H9 (cell line): Measurements from ENCODE around the gene VCPKMT. TPM values are rescaled to one million over a fixed set of nuclear protein-coding genes. Genes with fewer than 3 reads are reported as not detected.
A peak's percentile ranks its signal among the peaks of the same experiment; 100 is the strongest.

Source experiments
- DNase-seq: peaks from one replicate; pipeline ENCODE4 v3.0.0-alpha.2; 2017
- H2AFZ ChIP-seq: one replicate; pipeline ENCODE4 v1.6.1; 2013; ENCODE audit warnings: mild to moderate bottlenecking, low read length, control low read depth, moderate library complexity
- H2AK5ac ChIP-seq: 2 replicates; pipeline ENCODE4 v1.6.1; 2013; ENCODE audit warnings: low read length, control low read depth, mixed read lengths; ENCODE audit not compliant: insufficient read length
- H2BK120ac ChIP-seq: one replicate; pipeline ENCODE4 v1.6.1; 2013; ENCODE audit warnings: low read depth, mild to moderate bottlenecking, low read length, control low read depth, inconsistent platforms; ENCODE audit not compliant: poor library complexity, severe bottlenecking
- H2BK12ac ChIP-seq: 2 replicates; pipeline ENCODE4 v1.6.1; 2013; ENCODE audit warnings: low read length, control low read depth, mixed read lengths, low read depth; ENCODE audit not compliant: insufficient read length
- H2BK15ac ChIP-seq: 2 replicates; pipeline ENCODE4 v1.6.1; 2013; ENCODE audit warnings: low read depth, low read length, control low read depth
- H2BK20ac ChIP-seq: one replicate; pipeline ENCODE4 v1.6.1; 2013; ENCODE audit warnings: low read depth, mild to moderate bottlenecking, low read length, control low read depth, inconsistent platforms; ENCODE audit not compliant: poor library complexity, severe bottlenecking
- H2BK5ac ChIP-seq: 2 replicates; pipeline ENCODE4 v1.6.1; 2013; ENCODE audit warnings: low read length, control low read depth, mixed read lengths; ENCODE audit not compliant: insufficient read length
- H3K14ac ChIP-seq: 2 replicates; pipeline ENCODE4 v1.6.1; 2013; ENCODE audit warnings: low read length, control low read depth; ENCODE audit not compliant: insufficient read depth
- H3K18ac ChIP-seq: 2 replicates; pipeline ENCODE4 v1.6.1; 2013; ENCODE audit warnings: low read depth, mild to moderate bottlenecking, mixed read lengths, low read length, control low read depth; ENCODE audit not compliant: insufficient read length
- H3K23ac ChIP-seq: 2 replicates; pipeline ENCODE4 v1.6.1; 2013; ENCODE audit warnings: low read length, control low read depth, mixed read lengths, low read depth; ENCODE audit not compliant: insufficient read length
- H3K23me2 ChIP-seq: 2 replicates; pipeline ENCODE4 v1.6.1; 2013; ENCODE audit warnings: low read depth, mild to moderate bottlenecking, mixed read lengths, low read length, control low read depth; ENCODE audit not compliant: insufficient read length, poor library complexity, severe bottlenecking
- H3K27ac ChIP-seq: 2 replicates; pipeline ENCODE4 v1.5.1; 2013; ENCODE audit warnings: low read length, control low read depth, mixed read lengths, low read depth; ENCODE audit not compliant: insufficient read length
- H3K27me3 ChIP-seq: 2 replicates; pipeline ENCODE4 v1.6.1; 2013; ENCODE audit warnings: low read length, control low read depth, inconsistent platforms; ENCODE audit not compliant: insufficient read depth
- H3K4ac ChIP-seq: 2 replicates; pipeline ENCODE4 v1.6.1; 2013; ENCODE audit warnings: low read depth, mild to moderate bottlenecking, control low read depth, inconsistent platforms, low read length, moderate library complexity
- H3K4me1 ChIP-seq: 2 replicates; pipeline ENCODE4 v1.6.1; 2013; ENCODE audit warnings: low read length, control low read depth, inconsistent platforms; ENCODE audit not compliant: insufficient read depth
- H3K4me2 ChIP-seq: 2 replicates; pipeline ENCODE4 v1.6.1; 2013; ENCODE audit warnings: low read length, control low read depth, mixed read lengths; ENCODE audit not compliant: insufficient read length, insufficient read depth
- H3K56ac ChIP-seq: 2 replicates; pipeline ENCODE4 v1.6.1; 2013; ENCODE audit warnings: low read depth, mild to moderate bottlenecking, mixed read lengths, low read length, control low read depth; ENCODE audit not compliant: insufficient read length
- H3K79me1 ChIP-seq: 2 replicates; pipeline ENCODE4 v1.6.1; 2013; ENCODE audit warnings: low read depth, mild to moderate bottlenecking, moderate library complexity, low read length, control low read depth, inconsistent platforms; ENCODE audit not compliant: insufficient read depth, poor library complexity, severe bottlenecking
- H3K79me2 ChIP-seq: 2 replicates; pipeline ENCODE4 v1.6.1; 2013; ENCODE audit warnings: low read length, control low read depth, inconsistent platforms; ENCODE audit not compliant: insufficient read depth
- H3K9ac ChIP-seq: 2 replicates; pipeline ENCODE4 v1.6.1; 2013; ENCODE audit warnings: low read length, control low read depth, mixed read lengths; ENCODE audit not compliant: insufficient read length; ENCODE audit errors: extremely low read depth
- H3K9me3 ChIP-seq: one replicate; pipeline ENCODE4 v1.6.1; 2013; ENCODE audit warnings: low read depth, low read length, inconsistent platforms; ENCODE audit not compliant: control insufficient read depth
- H3T11ph ChIP-seq: one replicate; pipeline ENCODE4 v1.6.1; 2013; ENCODE audit warnings: mild to moderate bottlenecking, low read length, control low read depth, inconsistent platforms
- H4K20me1 ChIP-seq: one replicate; pipeline ENCODE4 v1.6.1; 2013; ENCODE audit not compliant: control insufficient read depth, insufficient read length, insufficient read depth
- H4K5ac ChIP-seq: 2 replicates; pipeline ENCODE4 v1.6.1; 2013; ENCODE audit warnings: low read depth, mild to moderate bottlenecking, mixed read lengths, low read length, control low read depth; ENCODE audit not compliant: insufficient read length
- H4K8ac ChIP-seq: replicated peaks from 2 replicates; pipeline ENCODE4 v1.6.1; 2013; ENCODE audit warnings: low read length, control low read depth, mixed read lengths, low read depth; ENCODE audit not compliant: insufficient read length
- H4K91ac ChIP-seq: 2 replicates; pipeline ENCODE4 v1.6.1; 2013; ENCODE audit warnings: low read depth, mild to moderate bottlenecking, moderate library complexity, mixed read lengths, low read length, control low read depth; ENCODE audit not compliant: insufficient read length
- H3K27ac Mint-ChIP-seq, 3 experiments: 2 replicates in 2 of 3; 3 replicates in 1 of 3; pipeline ENCODE4 v1.8.0; 2020 to 2021; ENCODE audit warnings: mixed read lengths in 3 of 3, mild to moderate bottlenecking in 1 of 3, moderate library complexity in 1 of 3
- H3K27me3 Mint-ChIP-seq: 2 replicates; pipeline ENCODE4 v1.8.0; 2021; ENCODE audit warnings: low read depth, mild to moderate bottlenecking, moderate library complexity, mixed read lengths
- H3K36me3 Mint-ChIP-seq, 3 experiments: 2 replicates in 2 of 3; 3 replicates in 1 of 3; pipeline ENCODE4 v1.8.0; 2020 to 2021; ENCODE audit warnings: low read depth in 3 of 3, mixed read lengths in 3 of 3; ENCODE audit not compliant: insufficient read depth in 1 of 3
- H3K4me1 Mint-ChIP-seq, 2 experiments: 2 replicates each; pipeline ENCODE4 v1.8.0; 2020; ENCODE audit warnings: mixed read lengths in 2 of 2
- H3K4me3 Mint-ChIP-seq, 2 experiments: 2 replicates in 1 of 2; 3 replicates in 1 of 2; pipeline ENCODE4 v1.8.0; 2020 to 2021; ENCODE audit warnings: mild to moderate bottlenecking in 2 of 2, mixed read lengths in 2 of 2, moderate library complexity in 1 of 2
- H3K9me3 Mint-ChIP-seq, 2 experiments: 2 replicates in 1 of 2; 3 replicates in 1 of 2; pipeline ENCODE4 v1.8.0; 2020; ENCODE audit warnings: mild to moderate bottlenecking in 2 of 2, mixed read lengths in 2 of 2, moderate library complexity in 1 of 2
- WGBS: extraction: QIAGEN DNeasy Blood & Tissue Kit; methylation state at CpG from one replicate; pipeline ENCODE4 v1.1.7; 2013; ENCODE audit warnings: missing lambda C conversion rate, low lambda C conversion rate, mixed read lengths; ENCODE audit not compliant: insufficient read length; ENCODE audit errors: extremely low coverage; 5-methylcytosine and 5-hydroxymethylcytosine counted together
- total RNA-seq: library from RNA; stranded (reverse); gene quantifications from 2 replicates; pipeline ENCODE4 v1.2.1, GENCODE V29; 2021
- TF ChIP-seq, protein P1 (sequence below): fragments of 200-600 bp; sonication (generic); conservative IDR thresholded peaks from 3 replicates; pipeline ENCODE4 v1.8.0; 2021; ENCODE audit warnings: antibody characterized with exemption, mild to moderate bottlenecking

The VCPKMT gene
- total RNA-seq, 1 experiment from 2014 or later = 13.7 TPM

DNA sequence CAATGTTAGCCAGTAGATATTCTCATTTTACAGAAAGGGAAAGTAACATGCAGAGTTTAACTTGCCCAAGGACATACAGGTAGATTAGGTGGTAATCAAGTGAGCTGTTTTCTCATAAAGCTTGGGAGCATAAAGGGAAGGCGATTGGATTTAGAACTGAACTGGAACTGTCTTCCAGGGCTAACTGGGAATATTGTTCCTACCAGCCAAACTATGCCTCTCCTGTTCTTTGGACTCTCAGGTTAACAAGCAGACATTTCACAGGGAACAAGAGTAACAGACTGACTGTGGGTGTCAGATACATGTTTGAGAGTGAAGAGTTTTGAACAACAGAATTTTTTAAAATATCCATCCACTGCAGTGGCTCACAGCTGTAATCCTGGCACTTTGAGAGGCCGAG lies 15.6 kb downstream of the VCPKMT start:
- no peaks in the 10 kb centered on the region for H3K23me2 ChIP-seq
- no peak overlapping the region for H2BK20ac ChIP-seq
- H4K8ac ChIP-seq = no peak overlapping the region
- no peak overlapping the region for H3K27ac ChIP-seq
- no peaks in the 10 kb centered on the region for H3K27me3 Mint-ChIP-seq
- H4K20me1 ChIP-seq = no peaks in the 10 kb centered on the region
- H3K4me1 ChIP-seq = no peaks in the 10 kb centered on the region
- no peaks in the 10 kb centered on the region for H3K9me3 Mint-ChIP-seq
- no peak overlapping the region for H3K4ac ChIP-seq
- TF ChIP-seq, protein P1, sequence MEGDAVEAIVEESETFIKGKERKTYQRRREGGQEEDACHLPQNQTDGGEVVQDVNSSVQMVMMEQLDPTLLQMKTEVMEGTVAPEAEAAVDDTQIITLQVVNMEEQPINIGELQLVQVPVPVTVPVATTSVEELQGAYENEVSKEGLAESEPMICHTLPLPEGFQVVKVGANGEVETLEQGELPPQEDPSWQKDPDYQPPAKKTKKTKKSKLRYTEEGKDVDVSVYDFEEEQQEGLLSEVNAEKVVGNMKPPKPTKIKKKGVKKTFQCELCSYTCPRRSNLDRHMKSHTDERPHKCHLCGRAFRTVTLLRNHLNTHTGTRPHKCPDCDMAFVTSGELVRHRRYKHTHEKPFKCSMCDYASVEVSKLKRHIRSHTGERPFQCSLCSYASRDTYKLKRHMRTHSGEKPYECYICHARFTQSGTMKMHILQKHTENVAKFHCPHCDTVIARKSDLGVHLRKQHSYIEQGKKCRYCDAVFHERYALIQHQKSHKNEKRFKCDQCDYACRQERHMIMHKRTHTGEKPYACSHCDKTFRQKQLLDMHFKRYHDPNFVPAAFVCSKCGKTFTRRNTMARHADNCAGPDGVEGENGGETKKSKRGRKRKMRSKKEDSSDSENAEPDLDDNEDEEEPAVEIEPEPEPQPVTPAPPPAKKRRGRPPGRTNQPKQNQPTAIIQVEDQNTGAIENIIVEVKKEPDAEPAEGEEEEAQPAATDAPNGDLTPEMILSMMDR = no peak
- H2AFZ ChIP-seq = no peak overlapping the region
- H3K9ac ChIP-seq = no peak overlapping the region
- H3K79me2 ChIP-seq = no peaks in the 10 kb centered on the region
- H3K4me3 Mint-ChIP-seq = no peak overlapping the region
- no peak overlapping the region for H2BK12ac ChIP-seq
- H3K56ac ChIP-seq = no peak overlapping the region
- no peak for DNase-seq
- H3K18ac ChIP-seq = no peak overlapping the region
- H2BK120ac ChIP-seq = no peak overlapping the region
- no peaks in the 10 kb centered on the region for H3K9me3 ChIP-seq
- H3K79me1 ChIP-seq = no peaks in the 10 kb centered on the region
- H3T11ph ChIP-seq = no peak overlapping the region
- H3K27ac Mint-ChIP-seq = peak overlapping the region in 1 of 3 experiments; percentile 16; a peak in 1 of 7 replicates
- no CpG with 5 or more reads among the region's 2 CpGs for WGBS
- no peak overlapping the region for H3K23ac ChIP-seq
- no peak overlapping the region for H2BK15ac ChIP-seq
- no peak overlapping the region for H3K4me2 ChIP-seq
- H3K36me3 Mint-ChIP-seq = no peaks in the 10 kb centered on the region
- no peak overlapping the region for H2AK5ac ChIP-seq
- H4K5ac ChIP-seq = no peak overlapping the region
- H3K27me3 ChIP-seq = no peaks in the 10 kb centered on the region
- no peak overlapping the region for H4K91ac ChIP-seq
- H3K14ac ChIP-seq = no peak overlapping the region
- no peaks in the 10 kb centered on the region for H3K4me1 Mint-ChIP-seq
- H2BK5ac ChIP-seq = no peak overlapping the region
